ENCODE measurements around the gene METTL22. TPM values are rescaled to one million over a fixed set of nuclear protein-coding genes. Genes with fewer than 3 reads are reported as not detected.

METTL22 gene
- total RNA-seq, 1 experiment from 2014 or later = 36.7 TPM

DNA sequence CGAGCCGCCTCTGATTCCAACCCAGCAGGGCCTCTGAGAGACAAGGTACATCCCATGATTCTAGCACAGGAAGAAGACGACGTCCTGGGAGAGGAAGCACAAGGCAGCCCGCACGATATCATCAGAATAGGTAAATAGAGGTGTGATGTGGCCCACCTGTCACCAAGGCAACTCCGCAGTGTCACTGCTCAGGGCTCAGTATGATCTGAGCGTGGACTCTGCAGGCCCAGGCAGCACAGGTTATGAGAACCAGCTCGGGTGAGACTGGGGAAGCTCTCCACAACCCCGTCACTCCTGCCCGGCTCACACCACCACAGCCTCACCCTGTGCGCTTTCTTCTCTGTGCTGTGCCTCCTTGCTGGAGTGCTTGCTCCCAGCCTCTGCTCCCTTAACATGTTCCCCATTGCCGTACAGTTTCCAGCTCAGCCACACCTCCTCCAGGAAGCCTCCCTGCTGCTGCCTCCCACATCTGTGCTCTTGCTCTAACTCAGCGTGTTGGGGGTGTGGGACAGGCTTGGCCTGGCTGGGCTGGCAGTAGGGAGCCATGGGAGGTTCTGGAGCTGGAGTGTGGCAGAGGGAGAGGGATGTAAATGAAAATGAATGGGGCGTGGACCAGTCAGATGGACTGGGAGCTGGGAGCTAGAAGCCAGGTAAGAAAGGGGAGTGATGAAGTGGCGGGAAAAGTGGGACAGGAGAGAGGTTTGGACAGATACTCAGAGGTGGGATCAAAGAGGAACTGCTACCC lies 7.7 kb downstream of the METTL22 start:
- no peak overlapping the region for H3K27ac Mint-ChIP-seq (ENCODE audit: low read depth, unreplicated experiment)
- POLR2A ChIA-PET = interaction anchor here (2.1 kb wide), 1 partner anchor 7 kb away, joined by 6 read pairs; the partner anchor contains the start of gene METTL22
- H3K27me3 Mint-ChIP-seq (ENCODE audit: insufficient read depth, unreplicated experiment) = no peaks in the 10 kb centered on the region
- H3K4me1 Mint-ChIP-seq (ENCODE audit: insufficient read depth, unreplicated experiment) = peaks cover 5% of the 10 kb centered on the region
- no peaks in the 10 kb centered on the region for H3K9me3 Mint-ChIP-seq (ENCODE audit: unreplicated experiment)
- DNase-seq (ENCODE audit: unreplicated experiment) = no peak
- intact Hi-C loops (cut with micrococcal nuclease) = no loop called here
- no peak for TF ChIP-seq CTCF (IDR thresholded peaks at IDR 0.05; ENCODE audit: unreplicated experiment)
- peaks cover 74% of the 10 kb centered on the region for H3K36me3 Mint-ChIP-seq (ENCODE audit: insufficient read depth, unreplicated experiment)
- CTCF ChIA-PET = interaction anchor here (0.6 to 2.2 kb wide), 7 partner anchors 23 to 1679 kb away, joined by 3 to 9 read pairs (median 4); partner anchors contain the start of genes PMM2 and TMEM186
- no peak overlapping the region for H3K4me3 Mint-ChIP-seq (ENCODE audit: unreplicated experiment)
- no TSS peak for BruUV-seq (replicated peaks)

DNA sequence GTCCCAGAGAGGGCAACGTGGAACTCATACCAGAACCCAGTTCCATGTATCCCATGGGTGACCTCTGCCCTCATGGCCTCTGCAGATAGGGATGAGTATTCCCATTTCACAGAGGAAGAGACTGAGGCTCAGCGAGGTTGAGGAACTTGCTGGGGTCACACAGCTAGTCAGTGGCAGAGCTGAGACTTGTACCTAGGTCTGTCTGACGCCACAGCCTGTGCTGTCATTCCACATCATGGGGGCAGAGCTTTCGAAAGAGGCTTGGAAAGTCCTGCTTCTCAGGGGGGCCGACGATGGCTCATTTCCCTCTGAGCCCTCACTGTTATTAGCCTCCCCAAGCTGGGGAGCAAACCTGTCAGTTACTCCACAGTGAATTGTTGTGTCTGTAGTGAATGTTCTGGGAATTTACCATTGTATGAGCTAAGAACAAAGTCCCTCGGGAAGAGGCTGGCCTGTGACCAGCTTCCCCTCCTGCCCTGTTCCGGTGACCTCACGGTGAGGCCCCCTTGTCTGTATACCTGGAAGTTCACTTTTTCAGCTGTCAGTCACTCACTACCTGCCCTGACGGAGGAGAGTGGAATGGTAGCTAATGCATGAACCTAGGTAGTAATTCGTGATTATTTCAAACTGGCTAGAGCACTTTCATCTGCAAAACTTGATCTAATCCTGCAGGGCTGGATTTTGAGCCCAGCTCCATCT lies 8.9 kb downstream of the METTL22 start:
- Mint-ChIP-seq H3K9me3 (ENCODE audit: unreplicated experiment) (no peaks in the 10 kb centered on the region), H3K4me1 (ENCODE audit: insufficient read depth, unreplicated experiment) (peaks cover 5% of the 10 kb centered on the region), H3K4me3 (ENCODE audit: unreplicated experiment) (no peak overlapping the region), H3K27ac (ENCODE audit: low read depth, unreplicated experiment) (no peak overlapping the region), H3K36me3 (ENCODE audit: insufficient read depth, unreplicated experiment) (peaks cover 80% of the 10 kb centered on the region), H3K27me3 (ENCODE audit: insufficient read depth, unreplicated experiment) (no peaks in the 10 kb centered on the region)
- intact Hi-C loops (cut with micrococcal nuclease) = no loop called here
- no TSS peak for BruUV-seq (replicated peaks)
- ChIA-PET POLR2A (interaction anchor here (2.1 kb wide), 1 partner anchor 9 kb away, joined by 6 read pairs; the partner anchor contains the start of gene METTL22), CTCF (interaction anchor here (0.5 to 2.2 kb wide), 4 partner anchors 21 to 475 kb away, joined by 4 to 9 read pairs (median 5); no protein-coding TSS in a partner anchor)
- TF ChIP-seq CTCF (IDR thresholded peaks at IDR 0.05; ENCODE audit: unreplicated experiment) = no peak
- DNase-seq (ENCODE audit: unreplicated experiment) = no peak

- POLR2A ChIA-PET = interaction anchor here (2.1 kb wide), 1 partner anchor 10 kb away, joined by 6 read pairs; the partner anchor contains the start of gene METTL22
- no peak overlapping the region for H3K27ac Mint-ChIP-seq (ENCODE audit: low read depth, unreplicated experiment)
- intact Hi-C loops (cut with micrococcal nuclease) = no loop called here
- CTCF ChIA-PET = interaction anchor here (1.8 kb wide), 1 partner anchor 64 kb away, joined by 4 read pairs; no protein-coding TSS in a partner anchor
- peaks cover 80% of the 10 kb centered on the region for H3K36me3 Mint-ChIP-seq (ENCODE audit: insufficient read depth, unreplicated experiment)
- no TSS peak for BruUV-seq (replicated peaks)
- H3K27me3 Mint-ChIP-seq (ENCODE audit: insufficient read depth, unreplicated experiment) = no peaks in the 10 kb centered on the region
- no peak overlapping the region for H3K4me3 Mint-ChIP-seq (ENCODE audit: unreplicated experiment)
- no peak for DNase-seq (ENCODE audit: unreplicated experiment)
- H3K4me1 Mint-ChIP-seq (ENCODE audit: insufficient read depth, unreplicated experiment) = peaks cover 5% of the 10 kb centered on the region
- H3K9me3 Mint-ChIP-seq (ENCODE audit: unreplicated experiment) = no peaks in the 10 kb centered on the region
- no peak for TF ChIP-seq CTCF (IDR thresholded peaks at IDR 0.05; ENCODE audit: unreplicated experiment)
Measured at GRCh38 chr16:8631373-8631772, 9.9 kb downstream of the METTL22 start.

DNA sequence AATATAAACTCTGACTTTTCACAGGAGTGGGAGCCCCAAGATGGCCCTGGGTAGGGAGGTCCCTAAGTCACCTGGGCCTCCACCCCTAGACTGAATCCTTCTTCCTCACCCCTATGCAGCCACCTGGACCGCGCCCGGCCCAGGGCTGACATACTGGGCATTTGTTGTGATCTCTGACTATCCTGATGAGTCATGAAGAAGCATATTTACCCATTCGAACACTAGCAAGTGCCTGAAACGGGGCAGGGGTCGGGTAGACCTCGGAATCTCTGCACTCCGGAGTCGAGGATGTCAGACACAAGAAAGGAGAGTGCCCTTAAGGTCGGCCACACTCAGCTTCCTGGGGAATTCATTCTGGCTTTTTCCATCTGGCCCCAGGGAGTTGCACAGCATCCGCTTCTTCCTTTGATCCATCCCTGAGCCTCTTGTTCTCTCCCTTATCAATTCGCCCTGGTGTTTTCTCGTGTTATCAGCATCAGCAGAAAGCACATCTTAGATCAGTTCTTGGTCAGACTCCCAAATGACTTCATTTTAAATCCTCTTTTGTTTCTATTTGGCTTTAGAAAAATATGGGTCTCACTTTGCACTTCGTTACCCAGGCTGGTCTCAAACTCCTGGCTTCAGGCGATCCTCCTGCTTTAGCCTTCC lies 10.4 kb downstream of the METTL22 start:
- Mint-ChIP-seq H3K27me3 (ENCODE audit: insufficient read depth, unreplicated experiment) (no peaks in the 10 kb centered on the region), H3K4me3 (ENCODE audit: unreplicated experiment) (no peak overlapping the region), H3K4me1 (ENCODE audit: insufficient read depth, unreplicated experiment) (peaks cover 3% of the 10 kb centered on the region), H3K9me3 (ENCODE audit: unreplicated experiment) (no peaks in the 10 kb centered on the region), H3K27ac (ENCODE audit: low read depth, unreplicated experiment) (no peak overlapping the region), H3K36me3 (ENCODE audit: insufficient read depth, unreplicated experiment) (peaks cover 80% of the 10 kb centered on the region)
- ChIA-PET POLR2A (no interaction called here), CTCF (interaction anchor here (1.8 kb wide), 1 partner anchor 65 kb away, joined by 4 read pairs; no protein-coding TSS in a partner anchor)
- BruUV-seq (replicated peaks) = no TSS peak
- TF ChIP-seq CTCF (IDR thresholded peaks at IDR 0.05; ENCODE audit: unreplicated experiment) = no peak
- DNase-seq (ENCODE audit: unreplicated experiment) = no peak
- intact Hi-C loops (cut with micrococcal nuclease) = no loop called here
